Peyer's patch (tissue), 4 donors: ENCODE data around the gene FAM241A.

ENCODE experiments used
- CTCF ChIP-seq, 6 experiments: fragments of 450-650 bp in 4 of 6; fragments of 200-600 bp in 2 of 6; sonication (generic) in 1 of 6; IDR thresholded peaks; one replicate each; pipeline ENCODE4 v1.5.1; 2017 to 2019; ENCODE audit warnings: antibody characterized with exemption in 6 of 6, mild to moderate bottlenecking in 3 of 6, moderate library complexity in 1 of 6
- POLR2A ChIP-seq, 2 donors: fragments of 450-650 bp; IDR thresholded peaks; one replicate each; pipeline ENCODE4 v1.5.1; 2017; ENCODE audit warnings: antibody characterized with exemption in 2 of 2, mild to moderate bottlenecking in 2 of 2, moderate library complexity in 2 of 2

DNA sequence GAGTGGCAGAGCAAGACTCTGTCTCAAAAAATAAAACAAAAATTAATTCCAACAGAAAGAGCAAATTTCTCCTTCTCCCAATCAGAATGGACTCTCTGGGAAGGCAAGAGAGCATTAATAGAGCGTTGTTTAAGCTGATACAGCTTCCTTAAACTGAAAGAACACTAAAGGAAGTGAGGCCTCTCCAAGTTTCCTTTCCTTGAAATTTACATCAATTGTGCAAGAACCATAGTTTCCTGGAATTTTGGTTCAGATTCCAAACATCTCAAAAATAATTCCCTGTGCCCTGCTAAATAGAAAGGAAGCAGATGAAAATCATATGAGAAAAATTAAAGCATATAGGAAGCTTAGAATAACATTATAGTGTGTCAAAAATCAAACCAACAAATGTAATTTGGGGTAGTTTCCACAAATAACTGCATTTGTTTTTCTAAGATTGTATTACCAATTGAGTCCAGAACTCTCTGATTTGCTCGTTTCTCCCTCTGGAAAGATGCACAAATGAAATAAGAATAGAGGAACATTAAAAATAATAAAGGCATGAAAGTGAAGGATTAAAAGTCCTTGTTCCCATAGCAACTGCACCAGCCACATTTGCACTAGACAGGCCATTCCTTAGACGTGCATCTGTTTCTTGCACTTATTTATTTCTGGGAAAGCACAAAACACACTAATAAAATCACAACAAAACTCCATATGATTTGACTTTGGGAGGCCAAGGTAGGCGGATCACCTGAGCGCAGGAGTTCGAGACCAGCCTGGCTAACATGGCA lies 3.7 kb upstream of the FAM241A start:
- TF ChIP-seq POLR2A (IDR thresholded peaks at IDR 0.05), result no peak
- TF ChIP-seq CTCF (IDR thresholded peaks at IDR 0.05), result no peak
